K562 (cell line): ENCODE results near the gene DNAJB7. TPM values are rescaled to one million over a fixed set of nuclear protein-coding genes. Genes with fewer than 3 reads are reported as not detected.
"Not testable (repeated sequence)": the region's sequence is repeated elsewhere in the genome, so short reads cannot be mapped to it uniquely, and the experiment has no call there.

Experiments
- ATAC-seq: fragments of 200-7000 bp; cut with Tn5 transposase; 3 replicates; pipeline ENCODE4 v1.9.1; 2020; ENCODE audit warnings: moderate library complexity
- BruUV-seq: library from RNA; stranded (reverse); fragments of 400-500 nt; replicated peaks from 2 replicates; lab custom pipeline; 2021; lab: Mats Ljungman, UMichigan
- CTCF ChIA-PET: fragments of 300-600 bp; formaldehyde crosslinking; extraction: SDS; loops from one replicate; lab custom pipeline; 2021; ENCODE audit warnings: low intra/inter-chr PET ratio; lab: Yijun Ruan, JAX
- POLR2A ChIA-PET: fragments of 300-600, 350-650 bp; sonication (Branson Sonifier 250); formaldehyde crosslinking; extraction: SDS; loops from one replicate; lab custom pipeline; 2021; ENCODE audit warnings: antibody characterized with exemption, inconsistent platforms; lab: Yijun Ruan, JAX
- DNase-seq, 4 experiments: peaks; one replicate each; pipeline versions ENCODE4 v3.0.0 to v3.0.0-alpha.2; 2011 to 2018; ENCODE audit warnings: low spot score in 3 of 4, mixed read lengths in 3 of 4; ENCODE audit errors: extremely low read depth in 1 of 4
- FAIRE-seq: peaks from 2 replicates; lab custom pipeline; 2011; peaks lifted over from hg19 to GRCh38; lab: Jason Lieb, UNC
- H2AFZ ChIP-seq: 2 replicates; pipeline ENCODE4 v1.6.0; 2011; ENCODE audit warnings: low read depth, low read length, control low read depth, inconsistent platforms
- H3K27ac ChIP-seq: fragments of 200-600 bp; 3 replicates; pipeline ENCODE4 v1.8.0; 2011; ENCODE audit warnings: low read depth, mild to moderate bottlenecking, control low read depth, inconsistent platforms, low read length, moderate library complexity, mixed read lengths; ENCODE audit errors: extremely low read depth
- H3K27me3 ChIP-seq, 2 experiments: fragments of 300-600 bp in 1 of 2; 2 replicates in 1 of 2; 3 replicates in 1 of 2; pipeline versions ENCODE4 v1.6.0 to v1.8.0; 2011; ENCODE audit warnings: inconsistent platforms in 2 of 2, low read length in 2 of 2, mild to moderate bottlenecking in 1 of 2, mixed read lengths in 1 of 2, moderate library complexity in 1 of 2; ENCODE audit not compliant: control insufficient read depth in 2 of 2, insufficient read depth in 2 of 2
- H3K36me3 ChIP-seq: fragments of 300-600 bp; 3 replicates; pipeline ENCODE4 v1.8.0; 2011; ENCODE audit warnings: mild to moderate bottlenecking, low read length, inconsistent platforms; ENCODE audit not compliant: control insufficient read depth, insufficient read depth
- H3K4me1 ChIP-seq, 2 experiments: fragments of 200-600 bp in 1 of 2; replicated peaks in 1 of 2; 2 replicates in 1 of 2; 3 replicates in 1 of 2; pipeline versions ENCODE4 v1.5.1 to v1.8.0; 2011; ENCODE audit warnings: inconsistent platforms in 2 of 2, low read length in 2 of 2, mild to moderate bottlenecking in 1 of 2, mixed read lengths in 1 of 2, moderate library complexity in 1 of 2; ENCODE audit not compliant: control insufficient read depth in 2 of 2, insufficient read depth in 2 of 2
- H3K4me2 ChIP-seq: 2 replicates; pipeline ENCODE4 v1.6.1; 2011; ENCODE audit warnings: low read length, control low read depth, inconsistent platforms, mixed read lengths; ENCODE audit not compliant: insufficient read depth
- H3K4me3 ChIP-seq: fragments of 200-600 bp; sonication (generic), shearing (Covaris generic); 2 replicates; pipeline ENCODE4 v1.5.1; 2016; ENCODE audit warnings: control low read depth, inconsistent platforms
- H3K79me2 ChIP-seq: fragments of 200-600 bp; 3 replicates; pipeline ENCODE4 v1.8.0; 2011; ENCODE audit warnings: low read length, inconsistent platforms; ENCODE audit not compliant: control insufficient read depth, insufficient read depth
- H3K9ac ChIP-seq, 2 experiments: 2 replicates each; pipeline versions ENCODE4 v1.6.0 to v1.6.1; 2011; ENCODE audit warnings: low read depth in 2 of 2, low read length in 2 of 2, control low read depth in 1 of 2, inconsistent platforms in 1 of 2, mild to moderate bottlenecking in 1 of 2, mixed read lengths in 1 of 2; ENCODE audit not compliant: insufficient read depth in 1 of 2
- H3K9me1 ChIP-seq: one replicate; pipeline ENCODE4 v1.6.0; 2011; ENCODE audit warnings: inconsistent platforms, mild to moderate bottlenecking, low read length, moderate library complexity; ENCODE audit not compliant: control insufficient read depth, insufficient read depth
- H3K9me3 ChIP-seq: replicated peaks from 2 replicates; pipeline ENCODE4 v1.5.1; 2011; ENCODE audit warnings: low read depth, low read length, inconsistent platforms; ENCODE audit not compliant: control insufficient read depth, insufficient read depth
- H4K20me1 ChIP-seq: replicated peaks from 2 replicates; pipeline ENCODE4 v1.6.1; 2011; ENCODE audit warnings: low read length, inconsistent platforms, mixed read lengths; ENCODE audit not compliant: control insufficient read depth, insufficient read depth
- HMGN3 ChIP-seq: IDR thresholded peaks from 2 replicates; pipeline ENCODE4 v1.6.1; 2011; ENCODE audit warnings: borderline replicate concordance, low read depth, mild to moderate bottlenecking, mixed read lengths, low read length; ENCODE audit not compliant: insufficient read length; ENCODE audit errors: extremely low read depth
- KLF6 ChIP-seq: fragments of 250-450 bp; sonication (Bioruptor Pico); IDR thresholded peaks from 2 replicates; pipeline ENCODE4 v1.4.0; 2020; ENCODE audit warnings: mild to moderate bottlenecking, moderate library complexity, borderline replicate concordance
- MEF2A ChIP-seq: IDR thresholded peaks from 2 replicates; pipeline ENCODE4 v1.6.1; 2011; ENCODE audit warnings: low read depth, mild to moderate bottlenecking, low read length, moderate library complexity; ENCODE audit not compliant: control insufficient read depth
- WGBS: fragments of 100-300 bp; shearing (Covaris generic); methylation state at CpG from one replicate; pipeline ENCODE4 v1.1.6; 2016; ENCODE audit warnings: low coverage, mixed read lengths; ENCODE audit not compliant: insufficient coverage; ENCODE audit errors: missing lambda C conversion rate; 5-methylcytosine and 5-hydroxymethylcytosine counted together
- in situ Hi-C: fragments of 300-500 bp; cut with MboI; formaldehyde crosslinking; loops from 4 replicates; pipeline ENCODE4 v1.15.0; 2018; ENCODE audit warnings: inconsistent platforms, mixed read lengths
- intact Hi-C: fragments of 100-400 bp; cut with micrococcal nuclease; formaldehyde crosslinking; loops from 2 replicates; pipeline ENCODE4 v1.14.2; 2022
- polyA plus RNA-seq, 8 experiments: library from polyadenylated mRNA; depleted of rRNA in 4 of 8; stranded (reverse) in 5 of 8; unstranded in 3 of 8; fragments of >200 nt; fragmentation: Nextera tagmentation in 2 of 8; fragmentation: Illumina TruSeq in 1 of 8; extraction: Ambion mirVana in 2 of 8; extraction: Trizol in 1 of 8; gene quantifications; 2 replicates each; pipeline versions ENCODE4 v1.2.1 to v1.2.3, GENCODE V29; 2011 to 2014; ENCODE audit warnings: inconsistent platforms in 1 of 8, missing spikeins in 1 of 8
- total RNA-seq, 7 experiments: library from RNA; depleted of rRNA in 6 of 7; stranded (reverse); fragments of >200 nt in 6 of 7; fragmentation: Illumina TruSeq in 2 of 7; extraction: Trizol in 2 of 7; gene quantifications; 2 replicates each; pipeline versions ENCODE4 v1.2.1 to v1.2.3, GENCODE V29; 2011 to 2021; ENCODE audit warnings: low replicate concordance in 1 of 7

The DNAJB7 gene
- total and polyA plus RNA-seq, 9 of the 15 experiments (the other 6 are each of a cell fraction or from before 2014, with no cell fraction given): 0.13 to 0.21 TPM; not detected in 7

- H2AFZ ChIP-seq: no peak overlapping the region
- peaks cover 59% of the 10 kb centered on the region for H3K36me3 ChIP-seq
- WGBS: 44% methylated on average over 1 of the region's 1 CpG
- CTCF ChIA-PET: no interaction called here
- in situ Hi-C loops (no loop called here), intact Hi-C loops (no loop called here)
- H3K9me3 ChIP-seq: no peaks in the 10 kb centered on the region
- TF ChIP-seq KLF6 (CRISPR knock-in tag): no peak
- no peak for TF ChIP-seq HMGN3
- no peak for TF ChIP-seq MEF2A
- peak overlapping the region; percentile 88 for H3K4me2 ChIP-seq
- POLR2A ChIA-PET: interaction anchor here (0.9 to 1.0 kb wide), 2 partner anchors 8 to 36 kb away, joined by 3 read pairs; partner anchors contain the start of gene DNAJB7
- 0 out of 2 replicates have a peak overlapping the region, but pooled peaks have one; percentile 88 for H3K4me3 ChIP-seq
- no peaks in the 10 kb centered on the region for H3K27me3 ChIP-seq
- peaks cover 92% of the 10 kb centered on the region for H3K79me2 ChIP-seq
- DNase-seq (no peak), FAIRE-seq (no peak), ATAC-seq (no peak)
- peak overlapping the region; percentile 53 for H3K27ac ChIP-seq
- no peaks in the 10 kb centered on the region; the same call in 1 of the 2 replicates for H4K20me1 ChIP-seq
- BruUV-seq: no TSS peak
- no peaks in the 10 kb centered on the region for H3K9me1 ChIP-seq
- peaks cover 7% of the 10 kb centered on the region in 2 experiments; a peak in 3 of 5 replicates for H3K4me1 ChIP-seq
- peak overlapping the region in 1 of 2 experiments; percentile 91; a peak in 3 of 4 replicates for H3K9ac ChIP-seq
These were observed 8.6 kb downstream of the DNAJB7 start for GRCh38 chr22:40853333-40853732.

GRCh38 chr22:40845816-40846215 lies 16.1 kb downstream of the DNAJB7 start:
- FAIRE-seq, H3K4me1 ChIP-seq, POLR2A ChIA-PET, BruUV-seq, H3K9me3 ChIP-seq, H3K27me3 ChIP-seq, in situ Hi-C loops, DNase-seq, H3K4me3 ChIP-seq, H3K27ac ChIP-seq, H3K9ac ChIP-seq, ATAC-seq, H3K9me1 ChIP-seq, CTCF ChIA-PET, H3K4me2 ChIP-seq, H2AFZ ChIP-seq, intact Hi-C loops, H4K20me1 ChIP-seq: not testable (repeated sequence)
- peaks cover 48% of the 10 kb centered on the region for H3K79me2 ChIP-seq
- WGBS: 93% methylated on average over 11 of the region's 11 CpGs
- H3K36me3 ChIP-seq: peaks cover 90% of the 10 kb centered on the region
